HepG2 (cell line): Measurements from ENCODE around the gene FSD1. TPM values are rescaled to one million over a fixed set of nuclear protein-coding genes. Genes with fewer than 3 reads are reported as not detected.

Source experiments
- CBFB ChIP-seq: sonication (generic); formaldehyde crosslinking; IDR thresholded peaks from 2 replicates; pipeline ENCODE4 v1.4.0; 2020; ENCODE audit warnings: missing genetic modification reagents
- CHD4 ChIP-seq: fragments of 200-600 bp; sonication (generic); IDR thresholded peaks from 2 replicates; pipeline ENCODE4 v1.7.0; 2017; ENCODE audit warnings: mild to moderate bottlenecking, low read length, borderline replicate concordance
- PREB ChIP-seq: sonication (generic); formaldehyde crosslinking; IDR thresholded peaks from 2 replicates; pipeline ENCODE4 v1.4.0; 2020; ENCODE audit warnings: missing genetic modification reagents
- ZFP37 ChIP-seq: sonication (generic); formaldehyde crosslinking; IDR thresholded peaks from 2 replicates; pipeline ENCODE4 v1.4.0; 2020; ENCODE audit warnings: missing genetic modification reagents, borderline replicate concordance
- ZNF225 ChIP-seq: sonication (generic); formaldehyde crosslinking; IDR thresholded peaks from 2 replicates; pipeline ENCODE4 v1.4.0; 2020; ENCODE audit warnings: mild to moderate bottlenecking, missing genetic modification reagents
- ZNF362 ChIP-seq: sonication (generic); formaldehyde crosslinking; IDR thresholded peaks from 2 replicates; pipeline ENCODE4 v1.4.0; 2020; ENCODE audit warnings: missing genetic modification reagents, mild to moderate bottlenecking, borderline replicate concordance
- ZNF737 ChIP-seq: sonication (generic); formaldehyde crosslinking; IDR thresholded peaks from 2 replicates; pipeline ENCODE4 v1.5.0; 2020; ENCODE audit warnings: missing genetic modification reagents, mild to moderate bottlenecking, borderline replicate concordance
- polyA plus RNA-seq, 8 experiments: library from polyadenylated mRNA; depleted of rRNA in 3 of 8; stranded (reverse) in 7 of 8; unstranded in 1 of 8; fragments of >200 nt; fragmentation: Illumina TruSeq in 4 of 8; extraction: Trizol in 4 of 8; gene quantifications; 2 replicates each; pipeline versions ENCODE4 v1.2.1 to v1.2.3, GENCODE V29; 2011 to 2016; ENCODE audit warnings: low read depth in 4 of 8, missing spikeins in 1 of 8, mixed read lengths in 1 of 8; ENCODE audit not compliant: insufficient read depth in 1 of 8
- total RNA-seq, 5 experiments: library from RNA; depleted of rRNA; stranded (reverse); fragments of >200 nt; fragmentation: Illumina TruSeq; extraction: Trizol; gene quantifications; 2 replicates each; pipeline ENCODE4 v1.2.3, GENCODE V29; 2016; ENCODE audit warnings: low read depth in 1 of 5
- TF ChIP-seq, protein P1 (sequence below): sonication (generic); formaldehyde crosslinking; IDR thresholded peaks from 2 replicates; pipeline ENCODE4 v1.4.0; 2020; ENCODE audit warnings: mild to moderate bottlenecking, low read depth, missing genetic modification reagents
- TF ChIP-seq, protein P2 (sequence below): sonication (generic); formaldehyde crosslinking; IDR thresholded peaks from 2 replicates; pipeline ENCODE4 v1.9.0; 2021; ENCODE audit warnings: missing genetic modification reagents, mild to moderate bottlenecking, borderline replicate concordance
- TF ChIP-seq, protein P3 (sequence below): sonication (generic); formaldehyde crosslinking; IDR thresholded peaks from 2 replicates; pipeline ENCODE4 v1.5.0; 2020; ENCODE audit warnings: mild to moderate bottlenecking, missing genetic modification reagents, borderline replicate concordance

FSD1 gene
- total and polyA plus RNA-seq, 2 of the 13 experiments (the other 11 are each of a cell fraction or from before 2014, with no cell fraction given) = 0.29 to 0.66 TPM

GRCh38 chr19:4310247-4311121 lies 6.1 kb downstream of the FSD1 start (continued):
- TF ChIP-seq ZNF737 (no peak), ZFP37 (CRISPR knock-in tag) (peak; percentile 92), CBFB (CRISPR knock-in tag) (no peak), ZNF362 (CRISPR knock-in tag) (no peak), PREB (CRISPR knock-in tag) (no peak), ZNF225 (CRISPR knock-in tag) (peak; percentile 76; the same call in 1 of the 2 replicates), CHD4 (0 out of 2 replicates have a peak, but pooled peaks have one; percentile 13)
- TF ChIP-seq, protein P1, sequence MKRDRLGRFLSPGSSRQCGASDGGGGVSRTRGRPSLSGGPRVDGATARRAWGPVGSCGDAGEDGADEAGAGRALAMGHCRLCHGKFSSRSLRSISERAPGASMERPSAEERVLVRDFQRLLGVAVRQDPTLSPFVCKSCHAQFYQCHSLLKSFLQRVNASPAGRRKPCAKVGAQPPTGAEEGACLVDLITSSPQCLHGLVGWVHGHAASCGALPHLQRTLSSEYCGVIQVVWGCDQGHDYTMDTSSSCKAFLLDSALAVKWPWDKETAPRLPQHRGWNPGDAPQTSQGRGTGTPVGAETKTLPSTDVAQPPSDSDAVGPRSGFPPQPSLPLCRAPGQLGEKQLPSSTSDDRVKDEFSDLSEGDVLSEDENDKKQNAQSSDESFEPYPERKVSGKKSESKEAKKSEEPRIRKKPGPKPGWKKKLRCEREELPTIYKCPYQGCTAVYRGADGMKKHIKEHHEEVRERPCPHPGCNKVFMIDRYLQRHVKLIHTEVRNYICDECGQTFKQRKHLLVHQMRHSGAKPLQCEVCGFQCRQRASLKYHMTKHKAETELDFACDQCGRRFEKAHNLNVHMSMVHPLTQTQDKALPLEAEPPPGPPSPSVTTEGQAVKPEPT (CRISPR knock-in tag) = 0 out of 2 replicates have a peak, but pooled peaks have one; percentile 20
- TF ChIP-seq, protein P2, sequence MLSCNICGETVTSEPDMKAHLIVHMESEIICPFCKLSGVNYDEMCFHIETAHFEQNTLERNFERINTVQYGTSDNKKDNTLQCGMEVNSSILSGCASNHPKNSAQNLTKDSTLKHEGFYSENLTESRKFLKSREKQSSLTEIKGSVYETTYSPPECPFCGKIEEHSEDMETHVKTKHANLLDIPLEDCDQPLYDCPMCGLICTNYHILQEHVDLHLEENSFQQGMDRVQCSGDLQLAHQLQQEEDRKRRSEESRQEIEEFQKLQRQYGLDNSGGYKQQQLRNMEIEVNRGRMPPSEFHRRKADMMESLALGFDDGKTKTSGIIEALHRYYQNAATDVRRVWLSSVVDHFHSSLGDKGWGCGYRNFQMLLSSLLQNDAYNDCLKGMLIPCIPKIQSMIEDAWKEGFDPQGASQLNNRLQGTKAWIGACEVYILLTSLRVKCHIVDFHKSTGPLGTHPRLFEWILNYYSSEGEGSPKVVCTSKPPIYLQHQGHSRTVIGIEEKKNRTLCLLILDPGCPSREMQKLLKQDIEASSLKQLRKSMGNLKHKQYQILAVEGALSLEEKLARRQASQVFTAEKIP (CRISPR knock-in tag) = no peak
- TF ChIP-seq, protein P3, sequence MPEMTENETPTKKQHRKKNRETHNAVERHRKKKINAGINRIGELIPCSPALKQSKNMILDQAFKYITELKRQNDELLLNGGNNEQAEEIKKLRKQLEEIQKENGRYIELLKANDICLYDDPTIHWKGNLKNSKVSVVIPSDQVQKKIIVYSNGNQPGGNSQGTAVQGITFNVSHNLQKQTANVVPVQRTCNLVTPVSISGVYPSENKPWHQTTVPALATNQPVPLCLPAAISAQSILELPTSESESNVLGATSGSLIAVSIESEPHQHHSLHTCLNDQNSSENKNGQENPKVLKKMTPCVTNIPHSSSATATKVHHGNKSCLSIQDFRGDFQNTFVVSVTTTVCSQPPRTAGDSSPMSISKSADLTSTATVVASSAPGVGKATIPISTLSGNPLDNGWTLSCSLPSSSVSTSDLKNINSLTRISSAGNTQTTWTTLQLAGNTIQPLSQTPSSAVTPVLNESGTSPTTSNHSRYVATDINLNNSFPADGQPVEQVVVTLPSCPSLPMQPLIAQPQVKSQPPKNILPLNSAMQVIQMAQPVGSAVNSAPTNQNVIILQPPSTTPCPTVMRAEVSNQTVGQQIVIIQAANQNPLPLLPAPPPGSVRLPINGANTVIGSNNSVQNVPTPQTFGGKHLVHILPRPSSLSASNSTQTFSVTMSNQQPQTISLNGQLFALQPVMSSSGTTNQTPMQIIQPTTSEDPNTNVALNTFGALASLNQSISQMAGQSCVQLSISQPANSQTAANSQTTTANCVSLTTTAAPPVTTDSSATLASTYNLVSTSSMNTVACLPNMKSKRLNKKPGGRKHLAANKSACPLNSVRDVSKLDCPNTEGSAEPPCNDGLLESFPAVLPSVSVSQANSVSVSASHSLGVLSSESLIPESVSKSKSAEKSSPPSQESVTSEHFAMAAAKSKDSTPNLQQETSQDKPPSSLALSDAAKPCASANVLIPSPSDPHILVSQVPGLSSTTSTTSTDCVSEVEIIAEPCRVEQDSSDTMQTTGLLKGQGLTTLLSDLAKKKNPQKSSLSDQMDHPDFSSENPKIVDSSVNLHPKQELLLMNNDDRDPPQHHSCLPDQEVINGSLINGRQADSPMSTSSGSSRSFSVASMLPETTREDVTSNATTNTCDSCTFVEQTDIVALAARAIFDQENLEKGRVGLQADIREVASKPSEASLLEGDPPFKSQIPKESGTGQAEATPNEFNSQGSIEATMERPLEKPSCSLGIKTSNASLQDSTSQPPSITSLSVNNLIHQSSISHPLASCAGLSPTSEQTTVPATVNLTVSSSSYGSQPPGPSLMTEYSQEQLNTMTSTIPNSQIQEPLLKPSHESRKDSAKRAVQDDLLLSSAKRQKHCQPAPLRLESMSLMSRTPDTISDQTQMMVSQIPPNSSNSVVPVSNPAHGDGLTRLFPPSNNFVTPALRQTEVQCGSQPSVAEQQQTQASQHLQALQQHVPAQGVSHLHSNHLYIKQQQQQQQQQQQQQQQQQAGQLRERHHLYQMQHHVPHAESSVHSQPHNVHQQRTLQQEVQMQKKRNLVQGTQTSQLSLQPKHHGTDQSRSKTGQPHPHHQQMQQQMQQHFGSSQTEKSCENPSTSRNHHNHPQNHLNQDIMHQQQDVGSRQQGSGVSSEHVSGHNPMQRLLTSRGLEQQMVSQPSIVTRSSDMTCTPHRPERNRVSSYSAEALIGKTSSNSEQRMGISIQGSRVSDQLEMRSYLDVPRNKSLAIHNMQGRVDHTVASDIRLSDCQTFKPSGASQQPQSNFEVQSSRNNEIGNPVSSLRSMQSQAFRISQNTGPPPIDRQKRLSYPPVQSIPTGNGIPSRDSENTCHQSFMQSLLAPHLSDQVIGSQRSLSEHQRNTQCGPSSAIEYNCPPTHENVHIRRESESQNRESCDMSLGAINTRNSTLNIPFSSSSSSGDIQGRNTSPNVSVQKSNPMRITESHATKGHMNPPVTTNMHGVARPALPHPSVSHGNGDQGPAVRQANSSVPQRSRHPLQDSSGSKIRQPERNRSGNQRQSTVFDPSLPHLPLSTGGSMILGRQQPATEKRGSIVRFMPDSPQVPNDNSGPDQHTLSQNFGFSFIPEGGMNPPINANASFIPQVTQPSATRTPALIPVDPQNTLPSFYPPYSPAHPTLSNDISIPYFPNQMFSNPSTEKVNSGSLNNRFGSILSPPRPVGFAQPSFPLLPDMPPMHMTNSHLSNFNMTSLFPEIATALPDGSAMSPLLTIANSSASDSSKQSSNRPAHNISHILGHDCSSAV (CRISPR knock-in tag) = no peak
